GM21381 (cell line): ENCODE measurements around the gene ZNF608.

ENCODE experiments used
- ATAC-seq: cut with Tn5 transposase; IDR thresholded peaks from one replicate; pipeline ENCODE4 v1.9.1; 2021; ENCODE audit warnings: mild to moderate bottlenecking, moderate library complexity; ENCODE audit not compliant: unreplicated experiment

ZNF608 gene

DNA sequence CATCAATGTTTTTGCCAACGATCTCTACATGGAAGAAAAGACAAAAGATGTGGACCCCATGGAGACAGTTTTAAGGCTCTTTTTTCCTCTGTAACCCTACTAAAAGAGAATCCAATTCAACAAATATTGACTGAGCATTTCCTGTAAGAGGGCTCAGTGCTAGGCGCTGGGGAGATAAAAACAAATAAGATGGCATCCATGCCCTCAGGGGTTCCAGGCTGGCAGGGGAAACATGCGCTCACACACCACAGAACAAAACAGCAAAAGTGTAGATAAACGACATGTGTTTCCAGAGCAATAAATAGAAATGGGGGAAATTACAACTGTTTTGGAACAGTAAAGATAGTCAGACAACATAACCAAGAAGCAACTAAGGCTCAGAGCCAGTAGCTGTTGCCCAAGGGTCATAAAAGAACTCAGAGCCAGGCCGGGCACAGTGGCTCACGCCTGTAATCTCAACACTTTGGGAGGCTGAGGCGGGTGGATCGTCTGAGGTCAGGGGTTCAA, 25.2 kb downstream of the ZNF608 start:
- ATAC-seq: no peak

DNA sequence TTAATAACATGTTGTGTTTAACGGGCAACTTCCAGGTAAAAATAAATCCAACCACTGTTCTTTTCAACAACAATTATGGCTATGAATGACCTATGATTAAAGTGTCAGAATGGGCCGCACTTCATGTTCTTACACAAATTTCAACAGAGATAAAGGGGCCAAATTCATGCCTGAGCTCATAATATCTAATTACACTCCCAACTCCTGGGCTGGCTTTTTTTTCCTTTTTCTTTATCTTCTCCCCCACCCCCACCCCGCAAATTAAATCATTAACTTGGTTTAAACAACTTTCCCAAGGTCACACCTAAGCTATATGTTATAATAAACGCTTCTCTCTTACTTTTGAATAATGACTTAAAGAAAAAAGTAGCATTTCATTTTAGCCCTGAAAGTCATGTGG, 25.8 kb downstream of the ZNF608 start:
- no peak for ATAC-seq

DNA sequence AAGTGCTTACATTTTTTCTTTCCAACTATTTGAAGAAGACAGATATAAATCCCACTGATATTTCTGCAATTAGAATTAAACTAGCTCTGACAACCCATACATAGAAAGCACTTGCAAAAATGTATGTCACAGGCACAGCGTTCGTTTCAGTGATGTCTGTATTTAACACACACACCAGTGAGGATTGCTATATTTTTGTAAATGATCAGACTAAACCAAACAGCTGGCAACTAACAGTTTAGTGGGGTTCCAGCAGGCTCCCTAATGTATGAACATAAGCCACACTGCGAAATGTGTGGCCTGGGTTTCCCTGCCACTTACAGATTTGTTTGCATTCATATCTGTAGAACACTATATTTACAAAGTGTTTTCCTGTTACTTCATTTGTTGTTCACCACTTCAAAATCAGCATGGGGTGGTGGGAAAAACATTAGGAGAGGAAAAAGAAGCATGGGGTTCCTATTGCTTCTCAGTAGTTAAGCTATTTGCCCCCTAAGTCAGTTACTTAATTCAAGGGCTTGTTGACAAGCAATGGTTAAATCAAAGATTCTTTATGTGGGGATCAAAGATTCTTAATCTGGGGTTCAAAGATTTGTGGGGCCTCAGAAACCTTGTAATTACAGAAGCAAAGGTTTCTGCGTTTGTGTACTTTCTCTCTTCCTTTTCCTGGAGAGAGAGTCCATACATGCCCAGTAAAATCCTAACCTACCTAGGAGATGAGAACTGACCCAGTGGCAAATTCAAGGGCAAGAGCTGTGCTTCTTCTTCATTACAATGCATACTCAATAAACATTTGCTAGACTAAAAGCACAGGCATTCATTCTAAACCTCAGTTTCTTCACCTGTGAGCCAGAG, 27.1 kb downstream of the ZNF608 start:
- ATAC-seq: no peak

DNA sequence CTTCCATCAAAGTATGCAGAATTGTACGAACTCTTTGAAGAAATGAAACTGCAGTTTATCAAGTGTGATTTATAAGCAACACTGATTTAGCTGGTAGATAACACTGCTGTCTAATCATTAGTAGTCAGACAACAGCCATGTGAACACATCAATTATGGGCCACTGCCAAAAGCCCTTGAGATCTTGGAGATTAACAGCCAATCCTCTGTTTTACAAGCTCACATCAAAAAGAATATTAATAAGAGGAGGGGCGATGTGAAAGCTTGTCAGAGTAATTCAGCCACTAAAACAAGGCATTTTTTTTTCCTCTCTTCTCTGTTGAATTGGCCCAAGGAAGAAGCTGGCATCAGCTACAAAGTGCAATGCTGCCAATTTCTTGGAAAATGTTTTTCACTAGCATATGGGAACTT, 28.1 kb downstream of the ZNF608 start:
- no peak for ATAC-seq

DNA sequence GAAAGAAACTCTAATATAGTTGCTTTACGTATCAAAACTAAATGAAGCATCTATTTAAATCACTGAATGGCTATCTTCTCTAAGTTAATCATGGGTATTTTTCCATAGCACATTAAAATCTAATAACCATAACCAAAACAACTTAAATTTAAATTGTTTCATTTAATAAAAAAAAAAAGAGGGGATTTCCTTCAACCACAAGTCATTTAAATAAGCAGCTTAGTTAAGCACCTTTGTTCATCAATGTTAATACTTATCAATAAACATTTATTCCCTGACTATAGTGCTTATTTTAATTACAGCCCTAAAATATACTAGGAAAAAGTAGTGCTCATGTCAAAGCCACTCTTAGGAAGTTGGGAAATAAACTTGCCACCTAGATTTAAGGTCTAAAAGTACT, 30.3 kb downstream of the ZNF608 start:
- no peak for ATAC-seq

DNA sequence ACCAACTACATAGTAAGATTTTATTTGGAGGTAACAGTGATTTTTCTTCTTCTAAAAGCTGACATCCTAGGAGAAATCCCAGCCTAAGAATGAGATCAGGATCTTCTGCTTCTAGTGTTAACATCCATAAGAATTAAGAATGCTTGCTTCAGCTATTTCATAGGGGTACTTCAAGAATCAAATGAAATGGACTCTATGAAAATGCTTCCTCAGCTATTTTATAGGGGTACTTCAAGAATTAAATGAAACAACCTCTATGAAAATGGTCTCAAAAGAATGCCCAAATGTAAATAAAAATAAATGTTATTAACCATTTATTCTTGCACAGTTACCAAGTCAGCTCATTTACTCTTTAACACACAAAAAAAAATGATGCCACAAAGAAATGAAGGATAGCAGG, 31.5 kb downstream of the ZNF608 start:
- ATAC-seq: no peak

DNA sequence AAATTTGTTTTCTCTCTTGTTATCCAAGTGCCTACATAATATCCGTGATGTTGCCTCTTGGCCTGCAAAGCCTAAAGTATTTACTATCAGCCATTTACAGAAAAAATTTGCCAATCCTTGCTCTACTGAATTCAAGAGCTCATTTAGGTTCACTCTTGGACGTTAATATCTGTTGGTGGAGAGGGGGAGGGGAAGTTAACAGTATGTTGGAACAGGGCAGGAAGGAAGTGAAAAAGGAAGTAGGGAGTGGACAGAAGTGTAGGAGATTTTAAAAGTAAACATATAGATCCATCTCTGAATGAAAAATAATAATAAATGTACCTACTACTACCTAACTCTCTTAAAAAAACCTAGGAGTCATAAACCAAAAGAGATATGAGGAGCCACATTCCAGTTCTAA, 32.8 kb downstream of the ZNF608 start:
- ATAC-seq: no peak

DNA sequence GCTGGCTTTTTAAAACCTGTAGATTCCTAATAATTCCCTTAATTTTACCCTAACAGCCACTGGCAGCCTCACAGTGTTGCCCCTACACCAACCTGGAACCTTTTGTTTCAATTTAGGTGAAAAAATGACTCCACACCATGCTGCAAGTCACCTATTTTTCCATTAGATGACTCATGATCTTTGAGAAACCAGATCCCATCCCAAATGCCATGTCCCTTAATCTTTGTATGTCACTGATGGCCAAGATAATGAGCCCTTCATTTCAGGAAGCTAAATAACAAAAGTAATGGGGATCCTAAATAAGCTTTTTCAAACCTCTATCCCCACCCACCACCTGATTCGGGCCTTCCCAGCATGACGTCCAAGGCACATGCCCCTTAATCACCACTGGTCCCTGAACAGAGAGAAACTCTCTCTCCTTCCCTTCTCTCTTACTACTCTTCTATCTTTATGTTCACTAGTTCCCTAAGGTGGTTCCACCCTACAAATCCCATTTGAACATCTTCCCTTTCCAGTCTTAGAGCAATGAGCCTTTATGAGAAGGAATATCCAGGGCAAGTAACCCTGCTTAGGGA, 33.6 kb downstream of the ZNF608 start:
- no peak for ATAC-seq

DNA sequence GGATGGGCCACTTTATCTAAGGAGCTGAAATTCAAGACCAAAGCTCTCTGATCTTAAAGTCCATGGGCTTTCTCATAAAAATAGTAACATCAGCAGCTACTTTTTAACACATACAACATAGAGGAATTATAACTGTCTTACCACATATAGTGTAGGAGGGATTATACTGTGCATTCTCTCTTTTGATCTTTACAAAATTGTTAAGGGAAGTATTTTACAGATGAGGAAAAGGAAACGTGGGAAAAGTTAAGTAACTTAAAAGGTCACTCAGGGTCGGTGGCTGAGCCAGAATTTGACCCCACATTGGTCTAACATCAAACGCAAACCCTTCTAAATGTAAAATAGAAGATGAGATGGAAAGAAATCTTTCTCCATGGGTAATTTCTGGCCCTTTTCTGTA, 38.4 kb downstream of the ZNF608 start:
- no peak for ATAC-seq

DNA sequence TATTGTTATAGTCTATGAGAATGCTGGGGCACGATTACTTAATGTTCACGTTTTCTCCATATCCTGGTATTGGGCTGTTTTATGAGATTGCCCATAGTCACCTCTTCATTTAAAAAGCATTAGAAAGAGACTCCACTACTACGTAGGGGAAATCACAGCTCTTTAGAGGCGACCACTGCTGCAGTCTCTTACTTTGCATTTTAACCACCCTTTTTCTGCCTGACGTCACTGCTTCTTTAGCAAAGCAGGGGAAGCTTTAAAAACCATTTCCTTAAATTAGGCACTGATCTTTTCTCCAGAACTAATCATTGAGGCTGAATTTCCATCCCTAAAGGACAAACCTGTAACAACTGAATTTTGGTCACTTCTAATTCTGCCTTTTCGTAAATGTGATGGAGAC, 38.9 kb downstream of the ZNF608 start:
- ATAC-seq: no peak

DNA sequence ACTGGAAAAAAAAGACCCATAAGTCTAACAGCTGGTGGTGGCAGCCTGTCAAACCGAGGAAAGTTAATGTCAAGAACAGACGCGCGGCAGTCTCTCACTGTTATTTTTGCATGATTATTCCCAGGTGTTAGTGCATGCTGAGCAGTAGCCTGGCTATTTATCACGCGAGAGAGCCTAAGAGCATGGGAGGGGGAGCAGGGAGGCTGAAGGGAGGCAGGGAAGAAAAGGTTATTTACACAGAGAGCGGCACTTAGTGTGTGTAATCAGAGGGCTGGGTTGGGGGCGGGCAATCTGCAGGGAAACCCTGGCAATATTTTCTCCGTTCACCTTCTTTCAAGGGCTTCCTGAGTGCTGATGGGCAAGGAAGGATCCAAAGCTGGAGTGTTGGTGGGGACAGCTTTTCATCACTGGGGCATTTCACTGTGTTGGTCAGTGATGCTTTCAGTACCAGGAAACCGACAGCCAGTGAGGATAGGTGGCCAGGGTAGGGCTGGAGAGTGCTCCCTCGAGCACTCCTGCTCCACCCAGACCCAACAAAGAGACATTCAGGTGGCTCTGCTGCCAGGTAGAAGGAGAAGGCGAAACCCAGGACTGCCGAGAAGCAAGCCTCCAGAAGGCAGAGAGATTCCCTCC, 39.6 kb downstream of the ZNF608 start:
- ATAC-seq: no peak

DNA sequence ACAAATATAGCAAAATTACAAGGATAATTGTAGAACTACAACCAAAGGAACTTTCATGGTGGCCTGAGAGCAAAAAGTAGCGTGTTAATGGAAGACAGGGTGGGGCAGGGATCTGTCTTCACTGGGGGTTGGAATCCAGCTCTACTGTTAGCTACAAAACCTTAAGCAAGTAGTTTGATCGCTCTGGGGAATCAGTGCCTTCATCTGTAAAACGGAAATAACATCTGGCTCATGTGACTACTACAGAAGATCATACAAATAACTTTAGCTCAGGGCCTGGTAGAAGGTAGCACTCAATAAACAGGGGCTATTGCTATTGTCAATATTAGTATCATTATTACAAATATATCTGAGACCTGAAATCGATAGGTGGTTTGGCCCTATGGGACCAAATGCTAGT, 40.4 kb downstream of the ZNF608 start:
- no peak for ATAC-seq

DNA sequence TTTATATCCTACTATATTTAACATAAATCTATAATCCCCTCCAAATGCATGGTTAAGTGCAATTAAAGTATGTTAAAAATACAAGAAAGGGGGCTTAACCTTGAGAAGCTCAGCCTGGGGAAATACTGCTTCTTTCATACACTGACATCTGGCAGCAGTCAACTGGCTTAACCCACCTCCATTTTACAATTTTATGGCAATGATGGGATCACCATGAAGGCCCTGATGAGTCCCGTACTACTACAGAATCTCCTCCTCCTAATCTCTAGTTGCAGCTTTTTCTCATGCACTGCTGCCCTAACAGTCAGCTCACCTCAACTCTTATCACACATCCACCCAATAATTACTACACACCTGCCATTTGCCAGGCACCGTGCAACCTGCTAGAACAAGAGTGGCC, 40.9 kb downstream of the ZNF608 start:
- no peak for ATAC-seq

DNA sequence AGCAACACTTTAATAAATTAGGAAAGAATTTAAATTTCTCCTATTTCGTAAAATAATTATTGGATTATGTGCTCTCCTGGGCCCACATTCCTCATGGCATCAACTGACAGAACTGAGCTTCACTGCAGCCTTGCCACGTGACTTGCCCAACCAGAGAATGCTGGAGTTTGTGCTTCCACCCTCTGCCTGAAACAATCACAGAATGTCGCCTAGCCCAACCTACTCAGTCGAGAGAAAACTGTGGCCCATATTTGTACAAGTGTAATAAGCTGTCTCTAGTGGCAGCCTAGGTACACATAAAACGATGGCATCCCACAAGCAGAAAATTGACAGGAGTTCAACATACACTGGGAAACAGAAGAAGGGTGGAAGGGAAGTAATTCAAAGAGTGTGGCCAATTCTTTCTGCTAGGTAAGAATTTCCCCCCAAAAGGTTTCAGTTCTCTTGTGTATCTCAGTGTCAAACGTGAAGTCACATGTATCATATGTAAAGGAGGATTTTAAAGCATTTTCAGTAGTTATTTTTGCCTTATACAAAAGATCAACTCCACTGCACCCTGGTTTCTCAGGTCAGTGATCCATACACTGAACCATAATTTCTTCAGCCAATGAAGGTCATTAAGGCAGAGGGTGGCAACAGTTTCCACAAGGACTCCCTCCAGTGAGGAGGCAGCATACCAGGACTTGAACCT, 41.7 kb downstream of the ZNF608 start:
- peak; percentile 84 for ATAC-seq

DNA sequence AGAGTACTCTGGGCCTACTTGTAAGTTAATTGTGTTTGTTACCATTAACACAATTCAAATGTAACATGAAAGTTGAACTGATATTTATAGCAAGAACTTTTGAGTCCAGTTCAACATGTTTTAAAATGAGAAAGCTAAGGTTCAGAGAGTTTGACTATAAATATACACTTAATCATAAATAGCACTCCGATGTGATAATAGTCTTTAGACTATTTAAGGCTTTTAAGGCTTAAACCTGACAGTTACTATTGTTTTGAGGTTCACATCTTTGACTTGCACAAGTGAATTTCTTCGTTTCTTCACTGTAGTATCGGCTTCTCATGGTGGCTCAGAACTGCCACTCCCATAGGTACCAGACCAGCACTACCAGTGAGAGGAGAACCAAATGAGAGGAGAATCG, 42.4 kb downstream of the ZNF608 start:
- ATAC-seq: no peak

DNA sequence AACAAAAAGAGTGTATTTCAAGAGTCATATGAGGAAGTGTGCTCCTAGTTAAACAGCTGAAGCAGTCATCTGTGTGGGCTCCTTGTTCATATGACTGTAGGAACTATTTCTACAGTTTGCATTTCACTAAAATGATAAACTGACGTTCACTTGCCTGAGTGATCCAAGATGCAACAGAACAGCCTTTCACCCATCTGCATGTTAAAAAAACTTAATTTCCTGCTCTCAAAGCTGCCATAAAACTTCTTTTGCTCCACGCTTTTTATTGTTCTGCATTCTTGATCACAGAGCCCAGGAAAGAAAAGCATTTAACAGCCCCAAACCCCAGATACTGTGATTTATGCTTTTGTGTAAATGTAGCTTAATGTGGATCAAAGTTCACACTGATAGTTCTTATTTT, 43.9 kb downstream of the ZNF608 start:
- ATAC-seq: no peak

DNA sequence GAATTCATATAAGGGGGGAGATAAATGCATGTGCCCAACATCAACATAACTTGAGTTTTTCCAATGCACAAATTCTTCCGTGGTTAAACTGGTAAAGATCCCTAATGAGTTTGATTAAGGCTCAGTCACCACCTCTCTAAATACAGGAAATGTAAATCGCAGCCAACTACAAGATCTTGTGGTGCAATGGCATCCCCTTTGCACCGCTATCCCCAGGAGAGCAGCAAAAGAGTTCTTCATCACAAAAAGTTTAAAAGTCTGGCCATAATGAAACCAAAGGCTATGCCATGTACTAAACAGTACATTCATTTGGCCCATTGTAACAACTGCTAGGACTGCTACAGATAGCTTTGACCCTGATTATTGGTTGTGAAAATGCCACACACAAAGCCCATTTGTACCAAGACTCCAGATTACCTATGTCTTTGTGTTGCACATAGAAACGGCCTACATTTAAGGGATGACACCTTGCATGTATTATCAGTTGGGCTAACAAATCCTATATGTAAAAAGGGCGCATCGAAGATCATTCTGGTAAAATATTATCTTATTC, 44.5 kb downstream of the ZNF608 start:
- ATAC-seq: no peak

DNA sequence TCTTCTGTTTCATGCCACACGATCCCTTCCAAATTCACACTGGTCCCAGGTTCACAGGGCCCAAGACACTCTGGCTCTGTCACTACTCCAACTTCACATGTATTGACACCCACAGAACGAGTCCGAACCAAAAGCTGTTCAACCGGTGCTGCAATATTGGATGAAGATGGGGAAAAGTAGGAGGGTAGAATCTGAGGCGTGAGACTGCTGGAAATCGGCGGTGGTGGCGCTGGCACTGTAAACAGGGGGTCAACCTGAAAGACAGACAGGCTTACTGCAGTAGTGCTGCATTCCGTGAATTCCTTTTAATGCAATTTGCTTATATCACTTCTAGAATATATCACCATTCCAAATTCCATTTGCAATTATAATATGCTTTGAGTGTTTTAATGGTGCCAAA, 45.4 kb downstream of the ZNF608 start:
- no peak for ATAC-seq

DNA sequence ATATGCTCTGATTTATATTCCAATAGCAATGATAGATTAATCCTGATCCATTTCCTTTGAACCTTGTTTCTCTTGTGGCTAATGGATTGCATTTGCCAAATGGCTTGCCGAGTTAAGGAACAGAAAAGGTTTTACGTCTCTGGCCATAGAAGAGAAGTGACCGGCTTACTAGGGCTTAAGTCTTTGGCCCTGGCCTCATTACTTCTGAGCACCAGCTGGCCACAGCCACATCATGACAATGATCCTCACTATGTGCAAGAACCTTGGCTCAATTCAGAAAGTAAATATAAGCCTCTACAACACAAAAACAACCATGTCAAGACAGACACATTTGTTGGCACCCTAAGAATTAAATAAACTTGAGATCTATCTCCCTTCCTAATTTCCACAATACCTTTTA, 46.1 kb downstream of the ZNF608 start:
- ATAC-seq: no peak

DNA sequence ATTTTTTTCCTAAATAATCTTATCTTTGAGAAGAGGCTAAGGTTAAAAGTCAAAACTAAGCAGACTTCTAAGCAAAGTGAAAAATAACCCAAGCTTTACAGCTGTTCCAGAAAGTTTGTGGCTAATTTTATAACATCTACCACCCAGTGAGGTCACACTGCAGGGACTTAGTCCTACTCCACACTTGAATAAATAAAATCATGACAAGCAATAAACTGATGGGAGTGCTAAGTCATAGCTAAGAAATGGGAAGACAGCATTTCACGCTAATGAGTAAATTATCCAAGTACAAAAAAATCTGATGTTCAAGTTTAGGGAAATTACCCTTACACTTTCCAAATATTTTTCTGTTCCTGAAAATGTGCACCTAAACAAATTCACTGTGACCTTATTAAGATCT, 47.7 kb downstream of the ZNF608 start:
- ATAC-seq: no peak

DNA sequence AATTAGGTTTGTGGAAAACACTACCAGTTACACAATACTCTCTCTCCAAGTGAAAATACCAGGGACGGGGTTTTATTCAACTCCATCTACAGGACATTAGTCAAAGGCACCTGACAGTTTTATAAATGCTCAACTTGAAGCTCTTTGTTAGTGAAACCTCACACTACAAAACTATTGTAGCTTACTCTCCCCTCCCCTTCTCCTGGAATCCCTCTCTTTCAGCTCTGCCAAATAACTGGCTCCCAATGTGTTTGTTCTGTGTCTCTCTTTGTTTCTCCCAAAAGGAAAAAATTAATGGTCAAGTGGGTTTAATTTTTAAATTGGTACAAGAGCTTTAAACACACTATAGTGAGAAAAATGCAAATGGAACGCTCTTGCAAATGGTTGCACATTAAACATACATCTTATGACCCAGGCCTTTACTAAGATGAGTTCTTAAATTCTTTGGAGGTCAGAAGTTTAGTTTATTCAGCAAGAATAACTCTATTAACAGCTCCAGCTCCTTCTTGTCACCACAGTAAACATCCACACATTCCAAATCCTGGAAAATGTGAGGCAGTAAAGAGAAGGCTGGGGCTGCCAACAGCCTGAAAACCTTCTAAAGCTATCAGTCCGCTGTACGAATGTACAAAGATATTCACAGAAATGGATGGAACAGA, 48.4 kb downstream of the ZNF608 start:
- no peak for ATAC-seq
